Rectal smooth muscle tissue (tissue), 1 donor: ENCODE data around the gene UBASH3B.

Source experiments
- H3K27ac ChIP-seq: one replicate; pipeline ENCODE4 v1.7.0; 2013; ENCODE audit warnings: low read depth, low read length, inconsistent platforms
- H3K27me3 ChIP-seq: one replicate; pipeline ENCODE4 v1.7.0; 2013; ENCODE audit warnings: low read length; ENCODE audit not compliant: control insufficient read depth, insufficient read depth
- H3K36me3 ChIP-seq: one replicate; pipeline ENCODE4 v1.7.0; 2013; ENCODE audit warnings: low read length; ENCODE audit not compliant: control insufficient read depth, insufficient read depth
- H3K4me1 ChIP-seq: one replicate; pipeline ENCODE4 v1.7.0; 2013; ENCODE audit warnings: low read length; ENCODE audit not compliant: control insufficient read depth, insufficient read depth
- H3K4me3 ChIP-seq: one replicate; pipeline ENCODE4 v1.7.0; 2013; ENCODE audit warnings: low read length
- H3K9ac ChIP-seq: one replicate; pipeline ENCODE4 v1.7.0; 2013; ENCODE audit warnings: low read length

UBASH3B gene

DNA sequence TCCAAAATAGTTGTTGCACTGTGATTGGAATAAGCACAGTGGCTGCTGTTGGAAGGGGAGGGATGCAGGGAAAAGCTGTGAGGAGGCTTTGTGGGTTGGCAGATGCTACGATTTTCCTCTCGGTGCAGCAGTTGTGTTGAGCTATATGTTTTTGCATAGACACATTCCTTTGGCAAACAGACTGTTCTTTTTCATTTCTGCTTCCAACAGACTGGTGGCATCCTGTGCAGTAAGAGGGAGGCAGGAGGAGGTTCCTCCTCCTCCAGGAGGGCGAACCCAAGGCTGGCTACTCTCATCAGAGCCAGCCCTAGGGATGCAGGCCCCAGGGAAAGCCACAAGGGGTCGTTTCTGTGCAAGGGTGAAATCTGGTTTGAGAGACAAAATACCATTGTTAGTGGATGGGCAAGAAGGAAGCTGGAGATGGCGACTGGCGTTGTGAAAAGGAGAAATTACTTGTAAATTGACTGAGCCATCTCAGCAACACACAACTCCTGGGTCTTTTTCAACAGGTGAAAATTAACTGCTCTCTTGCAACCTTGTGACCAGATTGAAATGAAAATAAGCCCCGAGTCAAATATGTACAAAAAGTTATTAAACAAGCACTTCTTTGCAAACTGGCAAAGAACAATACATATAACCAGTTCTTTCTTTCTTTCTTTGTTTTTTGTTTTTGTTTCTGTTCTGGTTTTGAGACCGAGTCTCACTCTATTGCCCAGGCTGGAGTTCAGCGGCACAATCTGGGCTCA lies 26.5 kb upstream of the UBASH3B start:
- Histone ChIP-seq H3K4me1 (no peaks in the 10 kb centered on the region), H3K4me3 (no peak overlapping the region), H3K9ac (no peak overlapping the region), H3K27ac (no peak overlapping the region), H3K27me3 (no peaks in the 10 kb centered on the region), H3K36me3 (no peaks in the 10 kb centered on the region)

- H3K9ac ChIP-seq: no peak overlapping the region
- H3K4me3 ChIP-seq: no peak overlapping the region
- H3K4me1 ChIP-seq: no peaks in the 10 kb centered on the region
- no peaks in the 10 kb centered on the region for H3K36me3 ChIP-seq
- no peaks in the 10 kb centered on the region for H3K27me3 ChIP-seq
- H3K27ac ChIP-seq: no peak overlapping the region
Measured at GRCh38 chr11:122632181-122632824, 23.2 kb upstream of the UBASH3B start.

DNA sequence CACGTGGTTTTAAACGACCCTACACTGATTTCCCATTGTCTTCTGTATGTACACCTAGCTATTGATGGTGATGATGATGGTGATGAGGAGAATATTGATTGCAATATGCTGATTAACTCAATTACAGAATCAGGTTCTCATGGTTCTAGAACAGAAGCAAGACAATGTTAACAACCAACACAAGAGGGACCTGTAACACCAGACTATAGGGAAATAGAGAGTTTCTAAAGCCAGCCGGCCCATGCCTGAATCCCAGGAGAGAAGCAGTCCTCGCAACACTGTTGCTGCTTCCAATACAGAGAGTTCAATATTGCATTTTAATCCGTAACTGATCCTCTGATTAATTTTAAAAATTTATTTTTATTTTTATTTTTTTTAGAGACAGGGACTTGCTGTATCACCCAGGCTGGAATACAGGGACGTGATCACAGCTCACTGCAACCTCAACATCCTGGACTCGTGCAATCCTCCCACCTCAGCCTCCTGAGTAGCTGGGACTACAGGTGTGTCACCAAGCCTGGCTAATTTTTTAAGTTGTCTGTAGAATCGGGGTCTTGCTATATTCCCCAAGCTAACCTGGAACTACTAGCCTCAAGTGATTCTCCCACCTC lies 22.2 kb upstream of the UBASH3B start:
- Histone ChIP-seq H3K27me3 (no peaks in the 10 kb centered on the region), H3K4me3 (no peak overlapping the region), H3K9ac (no peak overlapping the region), H3K36me3 (no peaks in the 10 kb centered on the region), H3K27ac (no peak overlapping the region), H3K4me1 (no peaks in the 10 kb centered on the region)

DNA sequence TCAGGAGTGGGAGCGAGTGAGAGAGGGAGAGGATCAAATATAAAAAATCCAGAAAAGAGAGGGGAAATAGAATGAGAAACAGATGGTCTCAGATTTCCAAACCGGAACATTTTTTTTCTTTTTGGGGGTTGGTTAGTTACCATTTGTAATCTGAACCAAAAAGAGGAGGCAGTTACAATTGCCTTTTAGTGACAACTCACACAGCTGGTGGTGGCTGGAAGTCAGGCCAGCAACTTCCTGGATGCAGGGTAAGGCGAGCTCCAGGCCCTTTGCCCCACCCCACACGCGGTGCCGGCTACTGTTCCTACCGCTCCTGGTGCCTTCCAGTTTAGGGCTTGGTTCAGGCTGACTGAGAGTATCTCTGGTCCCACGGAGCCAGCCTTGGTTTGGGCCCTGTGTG lies 21.0 kb upstream of the UBASH3B start:
- H3K27me3 ChIP-seq: no peaks in the 10 kb centered on the region
- no peak overlapping the region for H3K9ac ChIP-seq
- H3K27ac ChIP-seq: no peak overlapping the region
- H3K36me3 ChIP-seq: no peaks in the 10 kb centered on the region
- H3K4me3 ChIP-seq: no peak overlapping the region
- no peaks in the 10 kb centered on the region for H3K4me1 ChIP-seq

GRCh38 chr11:122637541-122637940 lies 18.0 kb upstream of the UBASH3B start:
- Histone ChIP-seq H3K27ac (no peak overlapping the region), H3K9ac (no peak overlapping the region), H3K27me3 (no peaks in the 10 kb centered on the region), H3K4me1 (no peaks in the 10 kb centered on the region), H3K36me3 (no peaks in the 10 kb centered on the region), H3K4me3 (no peak overlapping the region)

DNA sequence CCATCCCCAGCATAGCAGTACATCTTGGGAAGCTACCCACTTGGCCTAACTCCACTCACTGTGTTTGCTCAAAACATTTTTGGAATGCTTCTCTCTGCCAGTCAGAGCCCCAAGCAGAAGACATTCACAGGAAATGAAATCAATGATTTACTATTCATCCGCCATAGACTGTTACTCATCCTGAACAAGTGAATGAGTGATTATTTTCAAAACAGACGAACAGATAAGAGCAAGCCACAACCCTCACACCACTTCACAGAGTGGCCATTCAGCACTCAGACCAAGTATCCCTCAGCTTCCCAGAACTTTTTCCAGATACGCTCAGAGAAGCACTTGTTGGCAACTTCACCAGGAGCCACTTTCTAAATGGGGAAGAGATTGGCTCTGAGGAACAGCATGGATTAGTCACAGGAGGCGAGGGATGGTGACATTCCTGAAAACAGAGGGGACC lies 13.0 kb upstream of the UBASH3B start:
- no peak overlapping the region for H3K4me3 ChIP-seq
- no peaks in the 10 kb centered on the region for H3K27me3 ChIP-seq
- H3K36me3 ChIP-seq: no peaks in the 10 kb centered on the region
- H3K9ac ChIP-seq: no peak overlapping the region
- H3K27ac ChIP-seq: no peak overlapping the region
- H3K4me1 ChIP-seq: no peaks in the 10 kb centered on the region

DNA sequence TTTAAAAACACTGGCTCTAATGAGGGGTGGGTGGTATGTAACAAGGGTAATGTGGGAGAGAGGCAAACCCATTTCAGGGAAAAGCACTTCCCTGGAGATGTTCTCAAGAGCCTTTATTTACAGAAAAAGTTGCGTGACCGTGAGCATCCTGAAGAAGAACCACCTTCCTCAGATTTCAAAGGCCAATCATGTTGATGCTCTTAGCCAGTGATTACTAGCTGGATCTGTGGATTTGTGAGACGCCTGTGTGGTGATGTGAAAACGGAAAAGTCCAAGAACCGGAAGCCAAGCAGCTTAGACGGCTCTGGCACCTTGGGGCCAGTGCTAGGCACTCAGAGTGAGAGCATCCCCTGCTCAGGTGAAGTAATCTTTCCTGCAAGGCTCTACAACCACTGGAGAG lies 12.6 kb upstream of the UBASH3B start:
- H3K4me3 ChIP-seq: no peak overlapping the region
- H3K9ac ChIP-seq: no peak overlapping the region
- H3K27me3 ChIP-seq: no peaks in the 10 kb centered on the region
- H3K36me3 ChIP-seq: no peaks in the 10 kb centered on the region
- H3K27ac ChIP-seq: no peak overlapping the region
- no peaks in the 10 kb centered on the region for H3K4me1 ChIP-seq

DNA sequence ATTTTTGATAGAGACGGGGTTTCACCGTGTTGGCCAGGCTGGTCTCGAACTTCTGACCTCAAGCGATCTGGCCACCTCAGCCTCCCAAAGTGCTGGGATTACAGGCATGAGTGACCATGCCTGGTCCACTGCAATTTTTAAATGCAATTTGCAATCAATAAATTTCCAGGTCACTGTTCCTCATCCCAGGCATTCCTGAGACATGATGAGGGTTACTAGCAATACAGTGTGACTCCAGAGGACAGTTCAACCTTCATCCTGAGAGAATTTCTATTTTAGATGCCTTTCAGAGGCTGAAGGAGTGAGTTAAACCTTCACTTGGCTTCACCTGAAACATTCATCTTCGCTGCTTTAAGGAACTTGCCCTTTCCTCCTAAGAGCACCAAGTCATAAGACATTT lies 9.7 kb upstream of the UBASH3B start:
- no peak overlapping the region for H3K27ac ChIP-seq
- no peak overlapping the region for H3K9ac ChIP-seq
- no peaks in the 10 kb centered on the region for H3K27me3 ChIP-seq
- H3K36me3 ChIP-seq: no peaks in the 10 kb centered on the region
- no peaks in the 10 kb centered on the region for H3K4me1 ChIP-seq
- H3K4me3 ChIP-seq: no peak overlapping the region

GRCh38 chr11:122646549-122647340 lies 8.8 kb upstream of the UBASH3B start:
- Histone ChIP-seq H3K9ac (no peak overlapping the region), H3K4me3 (no peak overlapping the region), H3K36me3 (no peaks in the 10 kb centered on the region), H3K27ac (no peak overlapping the region), H3K27me3 (no peaks in the 10 kb centered on the region), H3K4me1 (no peaks in the 10 kb centered on the region)

GRCh38 chr11:122647736-122648275 lies 7.7 kb upstream of the UBASH3B start:
- H3K27ac ChIP-seq: no peak overlapping the region
- no peaks in the 10 kb centered on the region for H3K36me3 ChIP-seq
- H3K27me3 ChIP-seq: no peaks in the 10 kb centered on the region
- no peak overlapping the region for H3K4me3 ChIP-seq
- H3K9ac ChIP-seq: no peak overlapping the region
- H3K4me1 ChIP-seq: no peaks in the 10 kb centered on the region

DNA sequence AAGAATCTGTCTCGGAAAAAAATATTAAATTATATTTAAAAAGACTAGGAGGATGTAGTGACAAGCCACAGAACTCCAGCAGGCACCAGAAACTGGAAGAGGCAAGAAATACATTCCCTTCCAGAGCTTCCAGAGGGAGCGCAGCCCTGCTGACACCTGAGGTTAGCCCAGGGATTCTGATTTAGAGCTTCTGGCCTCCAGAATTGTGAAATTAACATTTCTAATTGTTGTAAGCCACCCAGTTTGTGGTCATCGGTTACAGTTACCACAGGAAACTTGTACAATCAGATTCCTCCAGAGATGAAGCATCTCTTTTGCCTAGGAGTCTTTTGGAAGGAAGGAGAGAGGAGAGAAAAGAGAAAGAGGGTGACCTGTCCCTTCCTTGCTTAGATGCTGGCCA lies 6.4 kb upstream of the UBASH3B start:
- no peaks in the 10 kb centered on the region for H3K36me3 ChIP-seq
- H3K27ac ChIP-seq: no peak overlapping the region
- H3K9ac ChIP-seq: no peak overlapping the region
- H3K27me3 ChIP-seq: no peaks in the 10 kb centered on the region
- no peaks in the 10 kb centered on the region for H3K4me1 ChIP-seq
- H3K4me3 ChIP-seq: no peak overlapping the region

DNA sequence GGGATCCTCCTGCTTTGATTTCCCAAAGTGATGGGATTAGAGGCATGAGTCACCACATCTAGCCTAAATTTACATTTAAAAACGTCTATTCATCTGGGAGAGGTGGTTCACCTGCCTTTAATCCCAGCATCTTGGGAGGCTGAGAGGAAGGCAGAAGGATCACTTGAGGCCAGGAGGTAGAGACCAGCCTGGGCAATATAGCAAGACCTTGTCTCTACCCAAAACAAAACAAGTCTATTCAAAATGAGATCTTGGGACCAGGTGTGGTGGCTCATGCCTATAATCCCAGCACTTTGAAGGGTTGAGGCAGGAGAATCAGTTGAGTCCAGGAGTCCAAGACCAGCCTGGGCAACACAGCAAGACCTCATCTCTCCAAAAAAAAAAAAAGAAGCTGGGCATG lies 4.9 kb upstream of the UBASH3B start:
- Histone ChIP-seq H3K4me1 (no peaks in the 10 kb centered on the region), H3K27me3 (no peaks in the 10 kb centered on the region), H3K27ac (no peak overlapping the region), H3K36me3 (no peaks in the 10 kb centered on the region), H3K4me3 (no peak overlapping the region), H3K9ac (no peak overlapping the region)
